NCI-H345 treated with DMSO at 0.1 percent for 48 hours (cell line): ENCODE measurements around the gene LAIR2.
"Not testable (repeated sequence)": the region's sequence is repeated elsewhere in the genome, so short reads cannot be mapped to it uniquely, and the experiment has no call there.

ENCODE experiments used
- DNase-seq: peaks from one replicate; lab custom pipeline; 2025; ENCODE audit not compliant: unreplicated experiment; lab: John Stamatoyannopoulos, UW

The LAIR2 gene

GRCh38 chr19:54464630-54465425 lies 37.8 kb upstream of the LAIR2 start:
- DNase-seq: no peak

DNA sequence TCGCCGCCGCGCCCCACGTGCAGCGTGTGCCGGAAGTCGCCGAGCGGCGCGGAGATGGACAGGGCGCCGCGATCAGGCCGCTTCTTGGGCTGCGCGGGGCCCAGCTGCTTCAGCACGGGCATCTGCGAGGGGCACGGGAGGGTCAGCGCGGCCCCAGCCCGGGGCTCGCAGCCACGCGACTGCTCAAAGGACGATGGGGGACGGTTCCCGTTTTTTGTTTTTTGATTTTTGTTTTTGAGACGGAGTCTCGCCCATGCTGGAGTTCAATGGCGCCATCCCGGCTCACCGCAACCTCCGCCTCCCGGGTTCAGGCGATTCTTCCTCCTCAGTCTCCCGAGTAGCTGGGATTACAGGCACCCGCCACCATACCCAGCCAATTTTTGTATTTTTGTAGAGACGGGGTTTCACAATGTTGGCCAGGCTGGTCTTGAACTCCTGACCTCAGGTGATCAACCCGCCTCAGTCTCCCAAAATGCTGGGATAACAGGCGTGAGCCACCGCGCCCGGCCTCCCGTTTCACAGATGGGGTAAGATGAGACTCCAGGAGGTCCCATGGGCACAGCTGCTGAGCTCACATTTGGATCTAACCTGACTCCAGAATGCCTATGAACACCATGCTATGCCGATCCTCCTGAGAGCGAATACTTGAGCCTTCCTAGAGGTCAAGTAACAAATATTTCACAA lies 37.1 kb upstream of the LAIR2 start:
- DNase-seq: no peak

DNA sequence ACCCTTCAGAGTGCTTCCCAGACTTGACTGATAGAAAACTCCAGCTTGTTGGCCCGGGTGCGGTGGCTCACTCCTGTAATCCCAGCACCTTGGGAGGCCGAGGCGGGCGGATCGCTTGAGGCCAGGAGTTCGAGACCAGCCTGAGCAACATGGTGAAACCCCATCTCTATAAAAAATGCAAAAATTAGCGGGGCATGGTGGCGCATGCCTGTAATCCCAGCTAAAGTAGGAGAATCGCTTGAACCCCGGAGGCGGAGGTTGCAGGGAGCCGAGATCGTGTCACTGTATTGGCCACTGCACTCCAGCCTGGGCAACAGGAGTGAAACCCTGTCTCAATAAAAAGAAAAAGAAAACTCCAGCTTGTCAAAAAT lies 36.5 kb upstream of the LAIR2 start:
- not testable (repeated sequence) for DNase-seq

DNA sequence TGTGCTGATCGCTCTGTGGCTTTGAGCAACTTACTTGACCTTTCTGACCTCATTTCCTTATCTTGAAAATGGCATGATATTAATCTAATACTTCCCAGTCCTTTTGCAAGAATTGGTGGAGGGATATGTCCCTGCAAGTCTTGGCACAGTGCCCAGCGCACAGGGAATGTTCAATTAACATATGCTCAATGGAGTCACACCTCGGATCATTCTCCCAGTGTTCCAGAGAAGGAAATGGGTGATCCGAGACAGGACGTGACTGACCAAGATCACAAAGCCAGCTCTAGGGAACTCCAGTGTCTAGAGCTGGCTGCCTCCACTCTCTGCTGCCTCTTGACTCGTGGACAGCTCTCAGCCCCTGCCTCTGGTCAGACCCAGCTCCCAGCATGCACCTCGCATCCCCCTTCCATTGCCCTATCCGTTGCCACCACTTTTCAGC lies 33.1 kb upstream of the LAIR2 start:
- no peak for DNase-seq

DNA sequence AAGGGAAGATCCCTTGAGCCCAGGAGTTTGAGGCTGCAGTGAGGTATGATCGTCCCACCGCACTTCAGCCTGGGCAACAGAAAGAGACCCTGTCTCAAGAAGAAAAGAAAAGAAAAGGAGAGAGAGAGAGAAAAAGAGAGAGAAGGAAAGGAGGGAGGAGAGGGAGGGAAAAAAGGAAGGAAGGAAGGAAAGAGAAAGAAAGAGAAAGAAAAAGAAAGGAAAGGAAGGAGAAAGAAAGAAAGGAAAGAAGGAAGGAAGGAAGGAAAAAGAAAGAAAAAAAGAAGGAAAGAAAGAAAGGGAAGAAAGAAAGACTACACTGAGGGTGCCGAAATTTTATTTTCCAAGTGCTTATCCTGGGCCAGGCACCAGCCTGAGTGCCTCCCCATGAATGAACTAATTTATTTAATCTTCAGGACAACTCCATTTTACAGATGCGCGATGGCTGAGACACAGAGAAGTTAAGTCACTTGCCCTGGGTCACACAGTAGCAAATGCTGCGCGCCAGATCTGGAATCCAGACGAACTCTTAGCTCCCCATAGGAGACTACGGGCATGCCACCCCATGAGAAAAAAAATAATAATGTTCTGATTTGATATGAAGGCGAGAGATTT lies 32.2 kb upstream of the LAIR2 start:
- DNase-seq: no peak

DNA sequence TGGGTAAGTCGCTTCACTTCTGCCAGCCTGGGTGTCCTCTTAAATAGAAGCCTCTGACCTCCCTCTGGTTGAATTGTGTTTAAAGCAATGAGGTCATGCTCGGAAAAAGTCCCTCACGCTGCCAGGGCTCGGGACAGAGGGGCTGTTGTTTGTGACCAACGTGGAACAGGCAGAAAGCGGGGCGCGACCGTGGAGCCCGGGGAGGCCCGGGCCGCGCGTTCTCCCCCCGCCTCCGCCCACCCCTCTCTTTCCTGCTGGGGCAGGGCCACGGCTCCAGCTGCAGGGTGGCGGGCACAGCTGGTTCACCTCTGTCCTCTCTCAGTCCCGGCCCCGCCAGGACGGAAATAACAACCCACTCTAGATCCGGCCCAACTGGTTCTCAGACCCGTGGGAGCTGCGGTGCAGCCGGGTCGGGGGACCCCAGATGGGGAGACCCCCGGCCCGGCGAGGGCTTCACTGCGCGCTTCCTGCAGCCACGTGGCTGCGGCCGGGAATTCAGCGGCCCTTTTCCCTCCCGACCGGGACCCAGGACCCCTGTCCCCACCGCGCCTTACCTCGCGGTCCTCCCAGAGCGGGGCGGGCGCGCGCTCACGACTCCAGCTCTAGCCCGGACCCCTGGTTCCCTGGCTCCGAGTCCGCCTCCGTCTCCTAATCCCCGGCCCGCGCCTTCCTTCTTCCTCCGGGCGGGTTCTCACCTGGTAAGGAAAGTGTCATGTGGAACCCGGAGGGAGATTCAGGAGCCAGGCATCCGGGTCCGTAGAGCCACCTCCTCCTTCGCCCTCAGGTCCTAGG lies 31.4 kb upstream of the LAIR2 start:
- no peak for DNase-seq

DNA sequence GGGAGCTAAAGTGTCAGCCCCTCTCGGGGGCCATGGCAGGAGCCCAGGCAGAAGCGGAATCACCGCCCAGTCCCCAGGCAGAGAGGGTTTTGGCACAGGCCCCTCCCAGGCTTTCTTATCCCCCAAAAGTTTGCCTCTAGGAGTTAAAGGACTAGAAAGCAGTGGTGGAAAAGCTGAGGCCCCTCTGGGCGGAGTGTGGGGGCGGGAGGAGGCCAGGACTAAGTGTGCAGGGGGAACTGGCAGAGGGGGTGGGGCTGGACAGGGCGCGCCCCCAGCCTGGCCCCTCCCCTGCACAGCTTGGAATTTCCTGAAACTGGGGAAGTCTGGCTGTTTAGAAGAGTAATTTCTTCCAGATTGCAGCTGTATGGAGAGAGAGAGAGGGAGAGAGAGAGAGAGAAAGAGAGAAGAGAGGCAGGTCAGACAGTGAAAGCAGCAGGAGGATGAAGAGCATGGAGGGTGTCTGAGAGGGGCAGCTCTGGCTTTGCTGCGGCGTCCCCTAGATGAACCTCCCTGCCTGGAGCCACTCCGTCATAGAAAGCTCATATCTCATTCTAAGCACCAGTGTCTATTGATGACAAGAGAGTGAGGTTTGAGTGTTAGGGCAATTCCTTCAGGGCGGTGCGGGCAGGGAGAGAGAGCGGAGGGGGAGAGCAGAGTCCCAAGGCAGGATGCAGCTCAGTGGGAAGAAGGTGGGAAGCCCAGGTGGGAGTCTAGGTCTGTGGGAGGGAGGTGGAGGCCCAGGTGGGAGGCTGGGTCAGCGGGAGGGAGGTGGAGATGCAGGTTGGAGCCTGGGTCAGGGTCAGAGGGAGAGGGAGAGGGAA lies 29.4 kb upstream of the LAIR2 start, which contains the start of gene CDC42EP5:
Gene CDC42EP5, minus strand, starts transcription at position 226 of the 821 bp plus-strand sequence. CDS start 7,749 bp downstream, outside the sequence.
- no peak for DNase-seq

GRCh38 chr19:54473892-54474372 lies 28.7 kb upstream of the LAIR2 start:
- no peak for DNase-seq

GRCh38 chr19:54475706-54476105 lies 26.9 kb upstream of the LAIR2 start:
- no peak for DNase-seq

GRCh38 chr19:54477650-54478049 lies 25.0 kb upstream of the LAIR2 start:
- DNase-seq: no peak

DNA sequence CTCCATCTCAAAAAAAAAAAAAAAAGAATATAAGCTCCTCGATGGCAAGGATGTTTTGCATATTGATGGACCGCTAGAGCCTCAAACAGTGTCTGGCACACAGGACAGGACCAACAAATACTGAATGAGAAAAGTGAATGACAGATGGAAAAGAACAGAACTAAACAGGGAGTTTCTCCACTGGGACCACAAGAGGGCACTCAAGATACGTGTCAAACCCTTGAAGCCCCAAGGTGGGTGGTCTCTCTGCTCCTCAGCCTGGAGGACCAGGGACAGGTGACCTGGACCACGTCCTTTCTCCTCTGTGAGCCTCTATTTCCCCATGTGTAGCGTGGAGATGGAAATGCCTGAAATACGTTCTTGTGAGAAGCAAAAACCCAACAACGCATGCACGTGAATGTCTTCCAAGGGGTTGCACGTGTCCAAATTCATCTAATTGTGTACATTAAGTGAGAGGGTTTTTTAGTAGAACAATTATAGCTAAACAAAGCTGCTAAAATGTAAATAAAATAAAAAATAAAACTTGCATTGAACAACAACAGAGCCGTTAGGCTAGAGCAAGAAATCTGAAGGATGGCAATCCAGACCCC lies 23.9 kb upstream of the LAIR2 start:
- peak; percentile 10 for DNase-seq

DNA sequence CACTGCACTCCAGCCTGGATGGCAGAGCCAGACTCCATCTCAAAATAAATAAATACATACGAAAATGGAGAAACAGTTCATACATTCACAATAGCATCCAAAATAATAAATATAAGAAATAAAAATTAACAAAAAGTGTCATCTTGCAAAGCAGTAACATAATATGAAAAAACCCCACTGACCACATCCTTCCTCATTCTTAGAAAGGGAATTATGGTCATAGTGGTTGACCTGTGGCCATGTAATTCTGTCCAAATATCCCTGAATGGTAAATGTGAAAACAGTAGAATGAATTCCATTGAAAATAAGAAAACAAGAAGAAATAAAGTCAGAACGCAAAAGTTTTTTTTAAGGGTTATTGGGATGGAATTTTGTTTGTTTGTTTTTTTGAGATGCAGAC lies 22.6 kb upstream of the LAIR2 start:
- DNase-seq: no peak

DNA sequence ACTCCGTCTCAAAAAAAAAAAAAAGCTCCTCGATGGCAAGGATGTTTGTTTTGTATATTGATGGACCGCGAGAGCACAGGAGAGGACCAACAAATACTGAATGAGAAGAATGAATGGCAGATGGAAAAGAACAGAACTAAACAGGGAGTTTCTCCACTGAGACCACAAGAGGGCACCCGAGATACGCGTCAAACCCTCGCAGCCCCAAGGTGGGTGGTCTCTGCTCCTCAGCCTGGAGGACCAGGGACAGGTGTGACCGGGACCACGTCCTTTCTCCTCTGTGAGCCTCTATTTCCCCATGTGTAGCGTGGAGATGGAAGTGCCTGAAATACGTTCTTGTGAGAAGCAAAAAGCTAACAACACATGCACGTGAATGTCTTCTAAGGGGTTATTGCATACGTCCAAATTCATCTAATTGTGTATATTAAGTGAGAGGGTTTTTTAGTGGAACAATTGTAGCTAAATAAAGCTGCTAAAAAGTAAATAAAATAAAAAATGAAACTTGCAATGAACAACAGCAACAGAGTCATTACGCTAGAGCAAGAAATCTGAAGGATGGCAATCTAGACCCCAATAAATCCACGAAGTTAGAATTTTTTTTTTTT lies 21.2 kb upstream of the LAIR2 start:
- DNase-seq: peak; percentile 14

- DNase-seq: no peak
These were observed 19.7 kb upstream of the LAIR2 start for GRCh38 chr19:54482889-54483288.

DNA sequence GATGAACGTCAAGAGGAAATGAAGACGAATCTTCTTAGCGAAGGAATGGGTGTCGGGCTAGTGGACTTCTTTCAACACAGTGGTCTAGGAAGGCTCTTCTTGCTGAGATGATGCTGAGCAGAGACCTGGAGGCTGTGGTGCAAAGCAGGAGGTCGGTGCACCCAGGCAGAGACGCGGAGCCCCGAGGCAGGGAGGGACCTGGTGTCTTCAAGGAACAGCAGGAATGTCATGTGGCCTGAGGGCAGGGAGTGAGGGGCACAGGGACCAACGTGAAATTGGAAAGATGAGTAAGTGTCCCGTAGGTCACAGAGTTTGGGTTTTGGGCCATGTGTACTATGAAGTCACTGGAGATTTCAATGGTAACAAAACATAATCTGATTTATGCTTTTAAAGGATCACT lies 18.2 kb upstream of the LAIR2 start:
- DNase-seq: no peak

GRCh38 chr19:54485851-54486250 lies 16.8 kb upstream of the LAIR2 start:
- no peak for DNase-seq

- no peak for DNase-seq
These were observed 13.3 kb upstream of the LAIR2 start for GRCh38 chr19:54489341-54489740.

GRCh38 chr19:54489766-54490165 lies 12.9 kb upstream of the LAIR2 start:
- DNase-seq: no peak

DNA sequence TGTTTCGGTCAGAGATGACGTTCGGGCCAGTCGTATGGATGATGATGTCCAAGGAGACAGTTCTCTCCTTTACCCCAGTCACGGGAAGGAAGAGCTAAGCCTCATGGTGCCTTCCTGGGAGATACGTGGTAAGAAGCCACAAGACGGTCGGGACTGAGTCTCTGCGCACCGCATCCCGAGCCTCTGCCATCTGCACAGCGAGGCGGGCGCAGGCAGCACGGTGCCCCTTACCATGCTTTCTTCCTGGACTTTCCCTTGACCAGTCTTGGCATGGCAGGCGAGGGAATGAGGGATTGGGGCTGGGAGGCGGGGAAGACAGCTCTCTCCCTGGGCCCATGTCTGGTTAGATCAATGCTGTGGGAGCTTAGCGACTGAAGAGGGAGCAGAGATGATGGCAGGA lies 10.1 kb upstream of the LAIR2 start:
- DNase-seq: no peak
